ENCODE data around the gene UROS.

DNA sequence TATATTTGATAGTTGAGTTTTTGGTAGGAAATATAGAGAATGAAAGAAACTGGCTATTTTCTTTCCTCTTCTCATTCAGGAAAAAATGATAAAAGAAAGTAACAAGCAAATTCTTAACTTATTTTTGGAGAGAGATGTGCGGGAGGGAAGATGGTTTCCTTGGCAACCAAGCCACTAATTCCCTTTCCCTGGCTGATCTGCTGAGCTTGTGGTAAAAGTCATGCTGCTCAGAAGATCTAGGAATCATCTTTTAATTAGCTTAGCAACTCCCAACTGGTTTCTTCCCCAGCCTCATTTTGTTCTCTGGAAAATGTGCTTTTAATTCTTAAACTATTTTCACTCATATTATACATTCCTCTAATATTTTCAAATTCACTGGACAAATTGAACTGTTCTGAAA, 11.8 kb downstream of the UROS start:
- no peak for TF ChIP-seq TCF7 (CRISPR knock-in tag; IDR thresholded peaks at IDR 0.05; ENCODE audit: low read depth)
- TF ChIP-seq, protein P1, sequence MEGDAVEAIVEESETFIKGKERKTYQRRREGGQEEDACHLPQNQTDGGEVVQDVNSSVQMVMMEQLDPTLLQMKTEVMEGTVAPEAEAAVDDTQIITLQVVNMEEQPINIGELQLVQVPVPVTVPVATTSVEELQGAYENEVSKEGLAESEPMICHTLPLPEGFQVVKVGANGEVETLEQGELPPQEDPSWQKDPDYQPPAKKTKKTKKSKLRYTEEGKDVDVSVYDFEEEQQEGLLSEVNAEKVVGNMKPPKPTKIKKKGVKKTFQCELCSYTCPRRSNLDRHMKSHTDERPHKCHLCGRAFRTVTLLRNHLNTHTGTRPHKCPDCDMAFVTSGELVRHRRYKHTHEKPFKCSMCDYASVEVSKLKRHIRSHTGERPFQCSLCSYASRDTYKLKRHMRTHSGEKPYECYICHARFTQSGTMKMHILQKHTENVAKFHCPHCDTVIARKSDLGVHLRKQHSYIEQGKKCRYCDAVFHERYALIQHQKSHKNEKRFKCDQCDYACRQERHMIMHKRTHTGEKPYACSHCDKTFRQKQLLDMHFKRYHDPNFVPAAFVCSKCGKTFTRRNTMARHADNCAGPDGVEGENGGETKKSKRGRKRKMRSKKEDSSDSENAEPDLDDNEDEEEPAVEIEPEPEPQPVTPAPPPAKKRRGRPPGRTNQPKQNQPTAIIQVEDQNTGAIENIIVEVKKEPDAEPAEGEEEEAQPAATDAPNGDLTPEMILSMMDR (IDR thresholded peaks at IDR 0.05), result no peak
- TF ChIP-seq HMGXB4 (CRISPR knock-in tag; IDR thresholded peaks at IDR 0.05), result no peak
- TF ChIP-seq MYBL2 (CRISPR knock-in tag; IDR thresholded peaks at IDR 0.05), result no peak
- TF ChIP-seq, protein P2, sequence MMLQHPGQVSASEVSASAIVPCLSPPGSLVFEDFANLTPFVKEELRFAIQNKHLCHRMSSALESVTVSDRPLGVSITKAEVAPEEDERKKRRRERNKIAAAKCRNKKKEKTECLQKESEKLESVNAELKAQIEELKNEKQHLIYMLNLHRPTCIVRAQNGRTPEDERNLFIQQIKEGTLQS (CRISPR knock-in tag; conservative IDR thresholded peaks at IDR 0.05), result no peak
- no peak for TF ChIP-seq KAT7 (CRISPR knock-in tag; IDR thresholded peaks at IDR 0.05; ENCODE audit: borderline replicate concordance)
- TF ChIP-seq, protein P3, sequence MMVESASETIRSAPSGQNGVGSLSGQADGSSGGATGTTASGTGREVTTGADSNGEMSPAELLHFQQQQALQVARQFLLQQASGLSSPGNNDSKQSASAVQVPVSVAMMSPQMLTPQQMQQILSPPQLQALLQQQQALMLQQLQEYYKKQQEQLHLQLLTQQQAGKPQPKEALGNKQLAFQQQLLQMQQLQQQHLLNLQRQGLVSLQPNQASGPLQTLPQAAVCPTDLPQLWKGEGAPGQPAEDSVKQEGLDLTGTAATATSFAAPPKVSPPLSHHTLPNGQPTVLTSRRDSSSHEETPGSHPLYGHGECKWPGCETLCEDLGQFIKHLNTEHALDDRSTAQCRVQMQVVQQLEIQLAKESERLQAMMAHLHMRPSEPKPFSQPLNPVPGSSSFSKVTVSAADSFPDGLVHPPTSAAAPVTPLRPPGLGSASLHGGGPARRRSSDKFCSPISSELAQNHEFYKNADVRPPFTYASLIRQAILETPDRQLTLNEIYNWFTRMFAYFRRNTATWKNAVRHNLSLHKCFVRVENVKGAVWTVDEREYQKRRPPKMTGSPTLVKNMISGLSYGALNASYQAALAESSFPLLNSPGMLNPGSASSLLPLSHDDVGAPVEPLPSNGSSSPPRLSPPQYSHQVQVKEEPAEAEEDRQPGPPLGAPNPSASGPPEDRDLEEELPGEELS (CRISPR knock-in tag; IDR thresholded peaks at IDR 0.05), result no peak
- TF ChIP-seq CBFB (CRISPR knock-in tag; IDR thresholded peaks at IDR 0.05; ENCODE audit: low read depth), result no peak
- no peak for TF ChIP-seq ESRRA (CRISPR knock-in tag; IDR thresholded peaks at IDR 0.05; ENCODE audit: borderline replicate concordance)

Data from WTC11 (cell line).